Measurements from ENCODE around the gene MROH2B. TPM values are rescaled to one million over a fixed set of nuclear protein-coding genes. Genes with fewer than 3 reads are reported as not detected.

The MROH2B gene
- total RNA-seq, 4 donors from 2014 or later: not detected

DNA sequence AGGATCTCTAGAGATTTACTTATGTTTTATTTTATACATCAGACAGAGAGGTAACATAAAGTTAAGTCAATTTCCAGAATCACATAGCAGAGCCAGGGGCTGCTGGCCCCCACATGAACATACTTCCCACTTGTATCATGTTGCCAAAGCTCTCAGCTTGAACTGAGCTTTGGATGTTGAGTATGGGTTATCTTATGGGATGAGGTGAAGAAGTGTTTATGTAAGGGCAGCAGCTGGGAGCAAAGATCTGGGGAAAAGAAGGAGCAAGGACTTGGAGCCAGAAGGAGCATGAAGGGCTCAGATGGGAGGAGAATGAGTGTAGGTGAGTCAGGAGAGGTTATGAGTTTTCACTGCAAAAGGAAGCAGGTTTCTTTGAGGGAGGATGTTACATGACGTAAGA, 72.0 kb downstream of the MROH2B start:
- TF ChIP-seq, protein P1, sequence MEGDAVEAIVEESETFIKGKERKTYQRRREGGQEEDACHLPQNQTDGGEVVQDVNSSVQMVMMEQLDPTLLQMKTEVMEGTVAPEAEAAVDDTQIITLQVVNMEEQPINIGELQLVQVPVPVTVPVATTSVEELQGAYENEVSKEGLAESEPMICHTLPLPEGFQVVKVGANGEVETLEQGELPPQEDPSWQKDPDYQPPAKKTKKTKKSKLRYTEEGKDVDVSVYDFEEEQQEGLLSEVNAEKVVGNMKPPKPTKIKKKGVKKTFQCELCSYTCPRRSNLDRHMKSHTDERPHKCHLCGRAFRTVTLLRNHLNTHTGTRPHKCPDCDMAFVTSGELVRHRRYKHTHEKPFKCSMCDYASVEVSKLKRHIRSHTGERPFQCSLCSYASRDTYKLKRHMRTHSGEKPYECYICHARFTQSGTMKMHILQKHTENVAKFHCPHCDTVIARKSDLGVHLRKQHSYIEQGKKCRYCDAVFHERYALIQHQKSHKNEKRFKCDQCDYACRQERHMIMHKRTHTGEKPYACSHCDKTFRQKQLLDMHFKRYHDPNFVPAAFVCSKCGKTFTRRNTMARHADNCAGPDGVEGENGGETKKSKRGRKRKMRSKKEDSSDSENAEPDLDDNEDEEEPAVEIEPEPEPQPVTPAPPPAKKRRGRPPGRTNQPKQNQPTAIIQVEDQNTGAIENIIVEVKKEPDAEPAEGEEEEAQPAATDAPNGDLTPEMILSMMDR (IDR thresholded peaks at IDR 0.05): no peak
- no peak for TF ChIP-seq POLR2A (IDR thresholded peaks at IDR 0.05)
- Histone ChIP-seq H3K4me1 (no peaks in the 10 kb centered on the region), H3K27ac (no peak overlapping the region), H3K9me3 (no peaks in the 10 kb centered on the region), H3K4me3 (no peak overlapping the region), H3K36me3 (no peaks in the 10 kb centered on the region), H3K27me3 (no peaks in the 10 kb centered on the region)
- no peak for DNase-seq

DNA sequence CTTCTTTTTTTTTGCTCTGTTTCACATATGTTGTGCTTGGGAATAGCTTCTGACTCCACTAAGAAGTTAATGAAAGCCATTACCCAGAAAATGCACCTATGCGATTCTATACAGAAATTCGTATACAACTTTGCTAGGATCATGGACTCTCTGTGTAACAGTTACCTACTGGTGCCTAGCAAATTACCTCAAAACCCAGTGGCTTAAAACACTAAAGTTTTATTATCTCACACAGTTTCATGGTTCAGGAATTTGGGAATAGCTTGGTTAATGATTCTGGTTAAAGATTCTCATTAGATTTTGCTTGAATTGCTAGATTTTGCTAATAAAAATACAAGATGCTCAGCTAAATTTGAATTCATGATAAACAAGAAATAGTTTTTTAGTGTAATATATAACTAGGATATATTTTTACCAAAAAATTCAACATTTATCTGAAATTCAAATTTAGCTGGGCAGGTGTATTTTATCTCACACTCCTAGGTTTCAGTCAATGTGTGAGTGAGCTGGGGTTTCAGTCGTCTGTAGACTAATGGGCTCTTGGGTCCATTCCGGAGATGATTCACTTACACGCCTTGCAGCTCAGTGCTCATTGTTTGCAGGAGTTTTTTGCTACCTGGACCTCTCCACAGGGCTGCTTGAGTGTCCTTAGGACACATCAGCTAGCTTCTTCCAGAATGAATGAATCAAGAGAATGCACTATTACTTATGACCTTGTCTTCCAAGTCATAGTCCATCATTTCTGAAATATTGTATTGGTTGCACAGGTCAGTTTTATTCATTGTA, 75.1 kb downstream of the MROH2B start:
- DNase-seq: no peak
- Histone ChIP-seq H3K27ac (no peak overlapping the region), H3K4me1 (peaks cover 0 to 7% (median 0%) of the 10 kb centered on the region in 4 donors), H3K36me3 (no peaks in the 10 kb centered on the region), H3K4me3 (no peak overlapping the region), H3K27me3 (no peaks in the 10 kb centered on the region), H3K9me3 (no peaks in the 10 kb centered on the region)
- TF ChIP-seq, protein P1 (IDR thresholded peaks at IDR 0.05): no peak
- TF ChIP-seq POLR2A (IDR thresholded peaks at IDR 0.05): no peak

GRCh38 chr5:40991981-40992559, 79.1 kb downstream of the MROH2B start:
- DNase-seq: no peak

DNA sequence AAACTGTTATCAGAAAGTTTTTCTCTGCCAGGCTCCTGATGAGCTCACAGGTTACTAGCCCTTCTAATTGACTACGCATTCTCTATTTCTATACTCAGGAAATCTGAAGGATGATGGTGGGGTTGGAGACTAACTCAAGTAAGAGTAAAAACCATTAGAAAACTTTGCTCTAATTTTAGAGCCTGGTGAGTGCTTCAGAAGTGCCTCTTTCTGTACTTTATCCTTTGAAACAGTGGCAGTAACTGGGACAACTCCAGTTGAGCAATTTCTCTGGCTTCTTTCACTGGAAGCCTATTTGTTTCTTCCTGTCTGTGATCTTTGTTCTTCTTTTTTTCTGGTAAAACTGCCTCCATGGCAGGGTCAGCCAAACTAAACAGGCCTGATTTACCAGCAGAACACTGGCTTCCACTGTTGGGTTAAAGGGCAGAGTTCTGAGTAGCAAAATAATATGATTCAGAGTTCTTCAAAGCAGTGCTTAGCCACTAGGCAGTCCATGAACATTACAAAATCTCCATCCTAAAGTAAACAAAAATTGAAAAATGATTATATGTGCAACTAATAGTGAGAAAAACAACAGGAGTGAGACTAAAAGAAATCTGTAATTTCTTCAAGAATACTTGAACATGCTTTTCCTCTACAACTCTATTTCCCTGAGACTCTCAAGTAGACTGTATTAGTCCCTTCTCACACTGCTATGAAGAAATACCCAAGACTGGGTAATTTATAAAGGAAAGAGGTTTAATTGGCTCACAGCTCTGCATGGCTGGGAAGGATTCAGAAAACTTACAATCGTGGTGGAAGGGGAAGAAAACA, 79.8 kb downstream of the MROH2B start:
- no peaks in the 10 kb centered on the region for H3K27me3 ChIP-seq
- H3K9me3 ChIP-seq: no peaks in the 10 kb centered on the region
- H3K4me1 ChIP-seq: peaks cover 0 to 7% (median 0%) of the 10 kb centered on the region in 4 donors
- no peak overlapping the region for H3K4me3 ChIP-seq
- peak in 1 of 3 donors; percentile 54 for DNase-seq
- no peak for TF ChIP-seq POLR2A (IDR thresholded peaks at IDR 0.05)
- TF ChIP-seq, protein P1 (IDR thresholded peaks at IDR 0.05): peak in 1 of 6 experiments; percentile 10
- H3K27ac ChIP-seq: peak overlapping the region in 3 of 4 donors; percentile 17 to 68 (median 57)
- no peaks in the 10 kb centered on the region for H3K36me3 ChIP-seq

More at GRCh38 chr5:40991981-40992559, 79.1 kb downstream of the MROH2B start:
- H3K27me3 ChIP-seq: no peaks in the 10 kb centered on the region
- TF ChIP-seq, protein P1 (IDR thresholded peaks at IDR 0.05): no peak
- TF ChIP-seq POLR2A (IDR thresholded peaks at IDR 0.05): no peak
- H3K4me3 ChIP-seq: no peak overlapping the region
- H3K9me3 ChIP-seq: no peaks in the 10 kb centered on the region
- peak overlapping the region in 2 of 4 donors; percentile 57 to 68 for H3K27ac ChIP-seq
- H3K36me3 ChIP-seq: no peaks in the 10 kb centered on the region
- H3K4me1 ChIP-seq: peaks cover 0 to 7% (median 0%) of the 10 kb centered on the region in 4 donors

DNA sequence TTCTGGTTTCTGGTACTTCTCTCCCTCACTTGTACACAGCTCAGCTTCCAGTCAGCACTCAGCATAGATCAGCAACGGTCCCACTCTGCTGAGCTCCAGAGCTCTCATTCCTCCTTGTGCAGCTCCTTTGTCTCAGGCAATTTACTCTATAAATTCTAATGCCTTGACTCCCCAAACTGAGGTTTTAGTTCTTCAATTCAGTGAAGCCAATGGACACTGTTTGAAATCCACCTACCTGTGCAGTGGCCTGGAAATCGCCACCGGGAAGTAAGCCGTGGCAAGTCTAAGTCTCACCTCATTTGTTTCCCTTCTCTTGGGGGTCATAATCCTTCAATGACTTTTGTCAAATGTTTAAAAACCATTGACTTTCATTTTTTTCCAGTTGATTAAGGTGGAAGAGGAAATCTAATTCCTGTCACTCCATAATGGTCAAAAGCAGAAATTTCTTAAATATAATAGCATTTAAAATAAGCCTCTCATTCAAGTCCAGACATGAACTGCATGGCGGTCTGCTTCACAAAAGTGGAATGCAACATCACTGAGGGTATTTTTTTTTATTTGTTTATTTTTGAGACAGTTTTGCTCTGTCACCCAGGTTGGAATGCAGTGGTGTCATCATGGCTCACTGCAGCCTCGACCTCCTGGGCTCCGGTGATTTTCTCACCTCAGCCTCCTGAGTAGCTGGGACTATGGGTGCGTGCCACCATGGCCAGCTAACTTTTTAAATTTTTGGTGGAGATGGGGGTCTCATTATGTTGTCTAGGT, 82.2 kb downstream of the MROH2B start:
- H3K36me3 ChIP-seq: no peaks in the 10 kb centered on the region
- H3K4me3 ChIP-seq: no peak overlapping the region
- no peak for DNase-seq
- TF ChIP-seq POLR2A (IDR thresholded peaks at IDR 0.05): no peak
- TF ChIP-seq, protein P1 (IDR thresholded peaks at IDR 0.05): no peak
- no peak overlapping the region for H3K27ac ChIP-seq
- H3K27me3 ChIP-seq: no peaks in the 10 kb centered on the region
- H3K9me3 ChIP-seq: no peaks in the 10 kb centered on the region
- H3K4me1 ChIP-seq: peaks cover 0 to 7% (median 0%) of the 10 kb centered on the region in 4 donors
